ENCODE data around the gene CFAP74. TPM values are rescaled to one million over a fixed set of nuclear protein-coding genes. Genes with fewer than 3 reads are reported as not detected.
A peak's percentile ranks its signal among the peaks of the same experiment; 100 is the strongest.

CFAP74 gene
- total and polyA plus RNA-seq, 2 donors (not counting 3 experiments of a cell fraction or from before 2014, with no cell fraction given) = not detected

GRCh38 chr1:1910033-1910465, 93.5 kb downstream of the CFAP74 start:
- ChIA-PET POLR2A (no interaction called here), CTCF (interaction anchor here (0.8 to 2.8 kb wide), 3 partner anchors 11 to 135 kb away, joined by 3 to 16 read pairs (median 3); no protein-coding TSS in a partner anchor)
- no peak overlapping the region for H2AFZ ChIP-seq (ENCODE audit: low read depth, low read length)
- BruUV-seq (replicated peaks) = no TSS peak
- intact Hi-C loops (cut with micrococcal nuclease) (loop anchor here (10.0 kb wide), 1 partner anchor 225 kb away; no protein-coding TSS in a partner anchor), dilution Hi-C loops (cut with MboI; ENCODE audit: extremely low pct_ligation_motif_present, low sequenced_read_pairs) (no loop called here)
- no peaks in the 10 kb centered on the region for H3K9me1 ChIP-seq (replicated peaks; ENCODE audit: control insufficient read depth, extremely low read depth, insufficient read depth, low read length)
- DNase-seq (ENCODE audit: low read depth, low spot score) (no peak), FAIRE-seq (no peak)
- no peak overlapping the region for H3K9ac ChIP-seq (replicated peaks; ENCODE audit: extremely low read depth, insufficient read depth, low read length)
- no peaks in the 10 kb centered on the region for H3K27me3 ChIP-seq (ENCODE audit: control insufficient read depth in 2 of 2, insufficient read depth in 2 of 2, low read length in 2 of 2)
- H3K9me3 ChIP-seq (replicated peaks; ENCODE audit: control insufficient read depth, insufficient read depth, low read length) = no peaks in the 10 kb centered on the region
- H3K79me2 ChIP-seq (ENCODE audit: control insufficient read depth, insufficient read depth, low read length) = peaks cover 3% of the 10 kb centered on the region
- H3K27ac ChIP-seq (ENCODE audit: insufficient read depth, low read depth, low read length) = no peak overlapping the region
- H3K4me1 ChIP-seq (ENCODE audit: control insufficient read depth, extremely low read depth, insufficient read depth, low read length) = peaks cover 11% of the 10 kb centered on the region
- H3K4me3 ChIP-seq (replicated peaks in 1 of 3; ENCODE audit: insufficient read depth in 1 of 3, low read depth in 1 of 3, low read length in 3 of 3) = peak overlapping the region in 1 of 3 experiments; percentile 48
- H3K36me3 ChIP-seq (ENCODE audit: control insufficient read depth in 2 of 2, extremely low read depth in 1 of 2, insufficient read depth in 2 of 2, low read length in 2 of 2) = no peaks in the 10 kb centered on the region
- peak overlapping the region; percentile 59 for H3K4me2 ChIP-seq (ENCODE audit: insufficient read depth, low read length)
- no peaks in the 10 kb centered on the region for H4K20me1 ChIP-seq (replicated peaks; ENCODE audit: control insufficient read depth, extremely low read depth, insufficient read depth, low read length)
- TF ChIP-seq FOS (IDR thresholded peaks at IDR 0.05; ENCODE audit: borderline replicate concordance, insufficient read depth, low read length) = no peak
- no peak for TF ChIP-seq MAX (IDR thresholded peaks at IDR 0.05; ENCODE audit: insufficient read depth, insufficient read length)
- TF ChIP-seq JUN (IDR thresholded peaks at IDR 0.05; ENCODE audit: borderline replicate concordance, insufficient read depth, insufficient read length, low read depth) = no peak

GRCh38 chr1:1908506-1908791, 95.1 kb downstream of the CFAP74 start:
- TF ChIP-seq POLR2A (IDR thresholded peaks at IDR 0.05; ENCODE audit: low read depth, low read length) (no peak), JUN (IDR thresholded peaks at IDR 0.05; ENCODE audit: borderline replicate concordance, insufficient read depth, insufficient read length, low read depth) (no peak), FOS (IDR thresholded peaks at IDR 0.05; ENCODE audit: borderline replicate concordance, insufficient read depth, low read length) (no peak), EZH2 (IDR thresholded peaks at IDR 0.05; ENCODE audit: borderline replicate concordance, low read depth, low read length, severe bottlenecking) (no peak), MAX (IDR thresholded peaks at IDR 0.05; ENCODE audit: insufficient read depth, insufficient read length) (no peak), POLR2AphosphoS5 (IDR thresholded peaks at IDR 0.05; ENCODE audit: insufficient read depth, low read depth, low read length) (no peak), MYC (IDR thresholded peaks at IDR 0.05; ENCODE audit: low read depth, low read length) (no peak), GATA2 (IDR thresholded peaks at IDR 0.05; ENCODE audit: insufficient read depth, insufficient read length, low read depth, low read length) (no peak)
- TF ChIP-seq, protein P1, sequence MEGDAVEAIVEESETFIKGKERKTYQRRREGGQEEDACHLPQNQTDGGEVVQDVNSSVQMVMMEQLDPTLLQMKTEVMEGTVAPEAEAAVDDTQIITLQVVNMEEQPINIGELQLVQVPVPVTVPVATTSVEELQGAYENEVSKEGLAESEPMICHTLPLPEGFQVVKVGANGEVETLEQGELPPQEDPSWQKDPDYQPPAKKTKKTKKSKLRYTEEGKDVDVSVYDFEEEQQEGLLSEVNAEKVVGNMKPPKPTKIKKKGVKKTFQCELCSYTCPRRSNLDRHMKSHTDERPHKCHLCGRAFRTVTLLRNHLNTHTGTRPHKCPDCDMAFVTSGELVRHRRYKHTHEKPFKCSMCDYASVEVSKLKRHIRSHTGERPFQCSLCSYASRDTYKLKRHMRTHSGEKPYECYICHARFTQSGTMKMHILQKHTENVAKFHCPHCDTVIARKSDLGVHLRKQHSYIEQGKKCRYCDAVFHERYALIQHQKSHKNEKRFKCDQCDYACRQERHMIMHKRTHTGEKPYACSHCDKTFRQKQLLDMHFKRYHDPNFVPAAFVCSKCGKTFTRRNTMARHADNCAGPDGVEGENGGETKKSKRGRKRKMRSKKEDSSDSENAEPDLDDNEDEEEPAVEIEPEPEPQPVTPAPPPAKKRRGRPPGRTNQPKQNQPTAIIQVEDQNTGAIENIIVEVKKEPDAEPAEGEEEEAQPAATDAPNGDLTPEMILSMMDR (IDR thresholded peaks at IDR 0.05; ENCODE audit: extremely low read depth in 1 of 2, insufficient read depth in 1 of 2, low read depth in 1 of 2, low read length in 2 of 2) = no peak
- H4K20me1 ChIP-seq (replicated peaks; ENCODE audit: control insufficient read depth, extremely low read depth, insufficient read depth, low read length) = no peaks in the 10 kb centered on the region
- intact Hi-C loops (cut with micrococcal nuclease) (loop anchor here (5.0 kb wide), 1 partner anchor 81 kb away; no protein-coding TSS in a partner anchor), dilution Hi-C loops (cut with MboI; ENCODE audit: extremely low pct_ligation_motif_present, low sequenced_read_pairs) (no loop called here)
- H3K79me2 ChIP-seq (ENCODE audit: control insufficient read depth, insufficient read depth, low read length) = peaks cover 3% of the 10 kb centered on the region
- FAIRE-seq (no peak), DNase-seq (ENCODE audit: low read depth, low spot score) (no peak)
- peak overlapping the region; percentile 43 to 77 (median 65) for H3K4me3 ChIP-seq (replicated peaks in 1 of 3; ENCODE audit: insufficient read depth in 1 of 3, low read depth in 1 of 3, low read length in 3 of 3)
- ChIA-PET CTCF (interaction anchor here (0.6 to 2.8 kb wide), 15 partner anchors 8 to 154 kb away, joined by 3 to 16 read pairs (median 5); partner anchors contain the start of gene TMEM52), POLR2A (interaction anchor here (0.9 kb wide), 1 partner anchor 21 kb away, joined by 10 read pairs; no protein-coding TSS in a partner anchor)
- H3K27ac ChIP-seq (ENCODE audit: insufficient read depth, low read depth, low read length) = peak overlapping the region; percentile 63
- H3K4me2 ChIP-seq (ENCODE audit: insufficient read depth, low read length) = peak overlapping the region; percentile 87
- no peaks in the 10 kb centered on the region for H3K36me3 ChIP-seq (ENCODE audit: control insufficient read depth in 2 of 2, extremely low read depth in 1 of 2, insufficient read depth in 2 of 2, low read length in 2 of 2)
- H3K4me1 ChIP-seq (ENCODE audit: control insufficient read depth, extremely low read depth, insufficient read depth, low read length) = peaks cover 11% of the 10 kb centered on the region
- BruUV-seq (replicated peaks) = no TSS peak
- peak overlapping the region; percentile 85 for H3K9ac ChIP-seq (replicated peaks; ENCODE audit: extremely low read depth, insufficient read depth, low read length)
- H3K9me1 ChIP-seq (replicated peaks; ENCODE audit: control insufficient read depth, extremely low read depth, insufficient read depth, low read length) = no peaks in the 10 kb centered on the region
- no peaks in the 10 kb centered on the region for H3K9me3 ChIP-seq (replicated peaks; ENCODE audit: control insufficient read depth, insufficient read depth, low read length)
- peak overlapping the region; percentile 96 for H2AFZ ChIP-seq (ENCODE audit: low read depth, low read length)
- no peaks in the 10 kb centered on the region for H3K27me3 ChIP-seq (ENCODE audit: control insufficient read depth in 2 of 2, insufficient read depth in 2 of 2, low read length in 2 of 2)

Data from endothelial cell of umbilical vein (primary cell).